ENCODE results near the gene INSIG1.

Gene INSIG1

DNA sequence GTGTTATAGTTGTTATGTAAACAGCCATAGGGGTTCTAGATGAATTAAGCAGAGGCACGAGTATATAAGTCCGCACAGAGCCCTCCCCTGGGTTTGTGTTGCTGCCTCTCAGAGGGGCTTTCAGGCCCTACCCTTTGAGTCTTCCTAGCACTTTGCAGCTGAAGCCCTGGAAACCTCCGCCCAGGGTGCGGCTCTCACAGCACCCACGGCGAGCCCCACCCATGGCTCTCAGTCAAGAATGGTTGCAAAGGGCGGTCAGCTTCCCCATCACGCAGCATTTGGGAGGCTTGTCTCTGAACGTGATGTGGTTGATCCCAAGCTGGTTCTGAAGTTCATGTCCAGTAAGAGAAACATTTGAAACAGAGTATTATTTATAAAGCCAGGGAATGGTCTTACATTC lies 18.8 kb upstream of the INSIG1 start:
- no peak overlapping the region for H3K4me3 ChIP-seq (ENCODE audit: low read depth, low read length)
- in situ Hi-C loops (cut with HindIII; ENCODE audit: low pct_ligation_motif_present, low sequenced_read_pairs), result no loop called here
- no peaks in the 10 kb centered on the region for H3K27me3 ChIP-seq (replicated peaks)
- H3K27ac ChIP-seq, result no peak overlapping the region
- no peak for DNase-seq
- TF ChIP-seq, protein P1, sequence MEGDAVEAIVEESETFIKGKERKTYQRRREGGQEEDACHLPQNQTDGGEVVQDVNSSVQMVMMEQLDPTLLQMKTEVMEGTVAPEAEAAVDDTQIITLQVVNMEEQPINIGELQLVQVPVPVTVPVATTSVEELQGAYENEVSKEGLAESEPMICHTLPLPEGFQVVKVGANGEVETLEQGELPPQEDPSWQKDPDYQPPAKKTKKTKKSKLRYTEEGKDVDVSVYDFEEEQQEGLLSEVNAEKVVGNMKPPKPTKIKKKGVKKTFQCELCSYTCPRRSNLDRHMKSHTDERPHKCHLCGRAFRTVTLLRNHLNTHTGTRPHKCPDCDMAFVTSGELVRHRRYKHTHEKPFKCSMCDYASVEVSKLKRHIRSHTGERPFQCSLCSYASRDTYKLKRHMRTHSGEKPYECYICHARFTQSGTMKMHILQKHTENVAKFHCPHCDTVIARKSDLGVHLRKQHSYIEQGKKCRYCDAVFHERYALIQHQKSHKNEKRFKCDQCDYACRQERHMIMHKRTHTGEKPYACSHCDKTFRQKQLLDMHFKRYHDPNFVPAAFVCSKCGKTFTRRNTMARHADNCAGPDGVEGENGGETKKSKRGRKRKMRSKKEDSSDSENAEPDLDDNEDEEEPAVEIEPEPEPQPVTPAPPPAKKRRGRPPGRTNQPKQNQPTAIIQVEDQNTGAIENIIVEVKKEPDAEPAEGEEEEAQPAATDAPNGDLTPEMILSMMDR (IDR thresholded peaks at IDR 0.05; ENCODE audit: low read depth, low read length, missing control alignments), result no peak
- no peaks in the 10 kb centered on the region for H3K36me3 ChIP-seq (replicated peaks)

DNA sequence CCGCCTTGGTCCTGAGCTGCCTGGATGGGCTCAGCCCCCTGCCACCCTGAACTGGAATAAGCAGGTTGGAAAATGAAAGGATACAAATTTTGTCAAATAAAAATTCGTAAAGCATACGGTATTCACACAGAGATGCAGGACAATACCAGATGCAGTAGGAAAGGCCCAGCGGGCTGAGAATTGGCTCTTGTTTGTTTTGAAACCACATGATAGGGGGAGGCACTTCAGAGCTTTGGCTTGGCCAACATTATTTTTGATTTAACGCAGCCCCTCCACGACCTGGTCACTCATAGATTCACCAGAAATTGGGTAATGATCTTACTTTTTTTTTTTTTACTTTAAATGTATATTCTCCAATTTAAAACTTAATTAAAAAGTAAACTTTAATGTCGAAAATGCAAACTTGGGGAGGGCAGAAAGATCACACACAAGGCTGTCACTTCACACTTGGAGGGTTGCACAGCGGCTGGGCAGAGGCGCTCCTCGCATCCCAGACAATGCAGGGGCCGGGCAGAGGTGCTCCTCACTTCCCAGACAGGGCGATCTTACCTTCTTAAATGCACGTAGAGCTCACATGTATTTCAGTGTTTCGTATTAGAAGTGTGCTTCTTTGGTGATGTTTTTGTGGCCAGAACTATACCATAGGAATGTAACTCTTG lies 17.8 kb upstream of the INSIG1 start:
- Histone ChIP-seq H3K4me3 (ENCODE audit: low read depth, low read length) (no peak overlapping the region), H3K36me3 (replicated peaks) (no peaks in the 10 kb centered on the region), H3K27ac (no peak overlapping the region), H3K27me3 (replicated peaks) (no peaks in the 10 kb centered on the region)
- TF ChIP-seq, protein P1 (IDR thresholded peaks at IDR 0.05; ENCODE audit: low read depth, low read length, missing control alignments), result no peak
- no peak for DNase-seq
- in situ Hi-C loops (cut with HindIII; ENCODE audit: low pct_ligation_motif_present, low sequenced_read_pairs), result no loop called here

DNA sequence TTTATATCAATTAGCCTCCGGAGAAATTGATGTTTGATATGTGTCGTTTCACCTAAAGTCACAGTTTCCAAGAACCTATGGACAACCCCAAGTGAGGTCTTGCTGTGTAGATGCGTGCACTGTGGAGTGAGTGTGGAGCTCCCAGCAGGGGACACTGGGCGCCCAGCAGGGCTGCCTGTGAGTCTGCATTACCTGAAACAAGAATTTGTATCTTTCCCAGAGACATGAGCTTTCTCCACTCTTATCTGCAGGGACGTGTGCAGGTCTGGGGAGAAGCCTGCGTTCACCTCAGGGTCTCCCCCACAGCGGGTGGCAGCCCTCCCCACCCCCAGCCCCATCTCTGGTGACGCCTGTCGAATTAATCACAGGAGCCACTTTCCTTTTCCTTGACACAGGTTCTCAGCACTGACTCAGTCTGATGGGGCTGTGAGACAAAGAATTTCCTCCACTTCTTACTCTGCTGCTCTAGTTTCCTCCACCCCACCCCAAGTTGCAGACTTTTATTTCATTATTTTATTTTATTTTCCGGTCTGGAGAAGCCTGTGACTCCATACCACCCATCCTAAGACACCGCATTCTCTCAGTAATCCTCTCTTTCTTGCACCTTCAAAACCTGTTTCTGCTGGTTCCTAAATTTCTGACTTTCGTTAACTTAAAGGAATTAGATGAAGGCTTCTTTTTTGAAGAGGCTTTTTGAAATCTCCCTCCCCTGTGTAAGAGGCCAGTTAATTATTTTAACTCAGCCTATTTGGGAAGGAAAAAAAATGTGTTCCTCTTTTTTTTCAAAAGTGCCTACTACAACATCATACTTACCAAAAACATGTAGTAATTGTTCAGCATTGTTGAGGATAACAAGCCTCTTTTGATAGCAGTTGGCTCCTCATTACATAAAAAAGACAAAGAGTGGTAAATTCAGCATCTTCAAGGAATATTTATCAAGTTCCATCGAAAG lies 17.0 kb upstream of the INSIG1 start:
- H3K4me3 ChIP-seq (ENCODE audit: low read depth, low read length), result no peak overlapping the region
- TF ChIP-seq, protein P1 (IDR thresholded peaks at IDR 0.05; ENCODE audit: low read depth, low read length, missing control alignments), result no peak
- DNase-seq, result no peak
- H3K27me3 ChIP-seq (replicated peaks), result no peaks in the 10 kb centered on the region
- no peak overlapping the region for H3K27ac ChIP-seq
- H3K36me3 ChIP-seq (replicated peaks), result no peaks in the 10 kb centered on the region
- in situ Hi-C loops (cut with HindIII; ENCODE audit: low pct_ligation_motif_present, low sequenced_read_pairs), result no loop called here

DNA sequence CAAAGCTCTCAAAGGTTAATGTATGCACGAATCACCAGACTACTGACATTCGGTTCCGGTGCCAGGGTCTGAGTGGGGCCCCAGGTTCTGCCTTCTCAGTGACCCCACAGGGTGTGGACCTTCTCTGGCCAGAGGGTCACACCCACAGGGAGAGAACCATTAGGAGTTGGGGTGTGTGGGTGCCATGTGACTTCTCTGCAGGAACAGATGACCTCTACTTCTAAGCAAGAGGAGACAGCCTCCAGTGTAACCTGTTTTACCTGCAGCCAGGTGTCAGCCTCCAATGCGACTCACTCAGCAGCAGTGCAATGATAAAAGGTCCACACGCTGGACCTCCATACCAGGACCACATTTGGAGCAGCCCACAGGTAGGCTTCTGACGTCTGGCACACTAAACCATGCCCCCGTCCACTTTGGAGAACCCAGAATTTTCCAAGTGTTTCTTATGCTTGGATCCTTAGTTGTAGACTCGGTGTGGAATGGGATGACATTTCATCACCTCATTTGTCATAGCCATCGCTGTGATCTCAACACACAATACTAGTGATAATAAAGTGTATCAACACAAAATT lies 16.2 kb upstream of the INSIG1 start:
- Histone ChIP-seq H3K4me3 (ENCODE audit: low read depth, low read length) (no peak overlapping the region), H3K27me3 (replicated peaks) (no peaks in the 10 kb centered on the region), H3K27ac (no peak overlapping the region), H3K36me3 (replicated peaks) (no peaks in the 10 kb centered on the region)
- DNase-seq, result no peak
- in situ Hi-C loops (cut with HindIII; ENCODE audit: low pct_ligation_motif_present, low sequenced_read_pairs), result no loop called here
- TF ChIP-seq, protein P1 (IDR thresholded peaks at IDR 0.05; ENCODE audit: low read depth, low read length, missing control alignments), result no peak

DNA sequence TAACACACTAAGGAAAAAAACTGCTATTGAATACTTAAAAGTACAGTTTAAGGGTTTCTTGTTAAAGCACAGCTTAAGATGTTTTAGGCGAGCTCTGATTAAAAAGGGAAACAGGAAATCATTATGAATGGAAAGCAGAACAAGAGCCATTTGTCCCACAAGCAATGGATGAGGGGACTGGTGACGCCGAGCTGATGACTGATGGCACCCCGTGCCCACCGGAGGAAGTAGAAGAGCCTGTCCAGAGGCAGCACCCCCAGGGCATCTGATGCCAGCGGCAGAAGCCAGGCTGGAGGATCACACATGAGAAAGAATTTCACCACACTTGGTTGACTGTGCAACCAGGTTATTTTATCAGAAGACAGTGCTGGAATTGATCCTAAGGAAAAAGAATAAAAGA lies 15.0 kb upstream of the INSIG1 start:
- in situ Hi-C loops (cut with HindIII; ENCODE audit: low pct_ligation_motif_present, low sequenced_read_pairs), result no loop called here
- H3K4me3 ChIP-seq (ENCODE audit: low read depth, low read length), result no peak overlapping the region
- no peaks in the 10 kb centered on the region for H3K36me3 ChIP-seq (replicated peaks)
- TF ChIP-seq, protein P1 (IDR thresholded peaks at IDR 0.05; ENCODE audit: low read depth, low read length, missing control alignments), result no peak
- H3K27me3 ChIP-seq (replicated peaks), result no peaks in the 10 kb centered on the region
- no peak overlapping the region for H3K27ac ChIP-seq
- no peak for DNase-seq
